B cell (primary cell): ENCODE data around the gene TRIM68. TPM values are rescaled to one million over a fixed set of nuclear protein-coding genes. Genes with fewer than 3 reads are reported as not detected.

Experiments used
- ATAC-seq: fragments of 200-7000 bp; cut with Tn5 transposase; one replicate; pipeline ENCODE4 v1.10.0; 2021; ENCODE audit warnings: low read depth, mild to moderate bottlenecking, moderate number of reproducible peaks, moderate library complexity
- CTCF ChIA-PET: fragments of 350-600 bp; sonication (Branson Sonifier 250); formaldehyde crosslinking; loops from one replicate; lab custom pipeline; 2021; ENCODE audit warnings: antibody characterized with exemption, inconsistent platforms; lab: Charles Lee
- POLR2A ChIA-PET: fragments of 350-600 bp; sonication (Branson Sonifier 250); formaldehyde crosslinking; loops from one replicate; lab custom pipeline; 2021; ENCODE audit warnings: antibody characterized with exemption; lab: Charles Lee
- DNase-seq: peaks from one replicate; pipeline ENCODE4 v3.0.0; 2013
- H2AFZ ChIP-seq: 2 replicates; pipeline ENCODE4 v1.6.1; 2012; ENCODE audit warnings: mild to moderate bottlenecking, low read depth, low read length; ENCODE audit not compliant: insufficient read depth, poor library complexity, severe bottlenecking
- H3K27ac ChIP-seq, 2 donors: 1 replicate in 1 of 2; 2 replicates in 1 of 2; pipeline ENCODE4 v1.5.1; 2012 to 2013; ENCODE audit warnings: low read length in 2 of 2, mild to moderate bottlenecking in 2 of 2, moderate library complexity in 1 of 2
- H3K27me3 ChIP-seq, 4 experiments: fragments of 200-600 bp in 1 of 4; sonication (generic) in 1 of 4; replicated peaks in 1 of 4; 1 replicate in 2 of 4; 2 replicates in 2 of 4; pipeline versions ENCODE4 v1.6.1 to v1.7.0; 2013 to 2016; ENCODE audit warnings: low read length in 3 of 4, mild to moderate bottlenecking in 2 of 4, mixed read lengths in 1 of 4, moderate library complexity in 1 of 4; ENCODE audit not compliant: insufficient read depth in 4 of 4, control insufficient read depth in 3 of 4; ENCODE audit errors: control extremely low read depth in 1 of 4
- H3K36me3 ChIP-seq, 2 experiments: replicated peaks in 1 of 2; 1 replicate in 1 of 2; 2 replicates in 1 of 2; pipeline versions ENCODE4 v1.6.1 to v1.7.1; 2013; ENCODE audit warnings: low read length in 1 of 2; ENCODE audit not compliant: insufficient read depth in 2 of 2, control insufficient read depth in 1 of 2; ENCODE audit errors: control extremely low read depth in 1 of 2, extremely low read depth in 1 of 2
- H3K4me1 ChIP-seq, 2 donors: fragments of 200-600 bp in 1 of 2; sonication (generic) in 1 of 2; 1 replicate in 1 of 2; 2 replicates in 1 of 2; pipeline versions ENCODE4 v1.5.1 to v1.6.1; 2013 to 2017; ENCODE audit warnings: low read length in 2 of 2; ENCODE audit not compliant: control insufficient read depth in 2 of 2, insufficient read depth in 2 of 2
- H3K4me2 ChIP-seq: replicated peaks from 2 replicates; pipeline ENCODE3; 2012; ENCODE audit warnings: mild to moderate bottlenecking, low read depth, low read length; ENCODE audit not compliant: poor library complexity, severe bottlenecking
- H3K4me3 ChIP-seq, 5 experiments: fragments of 200-600 bp in 1 of 5; sonication (generic) in 1 of 5; 1 replicate in 3 of 5; 2 replicates in 2 of 5; pipeline versions ENCODE4 v1.5.1 to v1.7.0; 2011 to 2016; ENCODE audit warnings: low read length in 4 of 5, mild to moderate bottlenecking in 4 of 5, low read depth in 2 of 5, control low read depth in 1 of 5, moderate library complexity in 1 of 5; ENCODE audit not compliant: insufficient read depth in 1 of 5; ENCODE audit errors: control extremely low read depth in 1 of 5, extremely low read depth in 1 of 5
- H3K79me2 ChIP-seq: fragments of 200-600 bp; sonication (generic); one replicate; pipeline ENCODE4 v1.6.0; 2016; ENCODE audit warnings: low read length; ENCODE audit not compliant: control insufficient read depth, insufficient read depth
- H3K9ac ChIP-seq: fragments of 200-600 bp; sonication (generic); 2 replicates; pipeline ENCODE4 v1.6.1; 2017; ENCODE audit warnings: mild to moderate bottlenecking, low read length, moderate library complexity
- H3K9me3 ChIP-seq, 3 donors: one replicate each; pipeline versions ENCODE4 v1.6.1 to v1.7.1; 2013; ENCODE audit warnings: low read length in 2 of 3; ENCODE audit not compliant: control insufficient read depth in 2 of 3, insufficient read depth in 1 of 3; ENCODE audit errors: control extremely low read depth in 1 of 3
- H4K20me1 ChIP-seq: 2 replicates; pipeline ENCODE4 v1.6.0; 2012; ENCODE audit warnings: mild to moderate bottlenecking, low read length; ENCODE audit not compliant: insufficient read depth, control insufficient read depth, poor library complexity, severe bottlenecking
- H3K27ac Mint-ChIP-seq: one replicate; pipeline ENCODE4 v1.8.0; 2021; ENCODE audit warnings: mixed read lengths
- H3K27me3 Mint-ChIP-seq: one replicate; pipeline ENCODE4 v1.8.0; 2021; ENCODE audit warnings: mixed read lengths
- H3K4me1 Mint-ChIP-seq: one replicate; pipeline ENCODE4 v1.8.0; 2021; ENCODE audit warnings: mixed read lengths
- H3K4me3 Mint-ChIP-seq: one replicate; pipeline ENCODE4 v1.8.0; 2021; ENCODE audit warnings: mixed read lengths
- H3K9me3 Mint-ChIP-seq: one replicate; pipeline ENCODE4 v1.8.0; 2022; ENCODE audit warnings: mixed read lengths; ENCODE audit not compliant: insufficient read depth
- CTCF ChIP-seq: fragments of 200-600 bp; IDR thresholded peaks from one replicate; pipeline ENCODE4 v1.8.0; 2022; ENCODE audit warnings: antibody characterized with exemption, mild to moderate bottlenecking
- EZH2 ChIP-seq: IDR thresholded peaks from 2 replicates; pipeline ENCODE4 v1.6.1; 2012; ENCODE audit warnings: borderline replicate concordance, low read depth, mild to moderate bottlenecking, moderate library complexity, low read length; ENCODE audit not compliant: insufficient read depth, poor library complexity, severe bottlenecking
- WGBS: methylation state at CpG from one replicate; pipeline ENCODE4 v1.1.5; 2013; ENCODE audit warnings: missing lambda C conversion rate; ENCODE audit not compliant: insufficient coverage; 5-methylcytosine and 5-hydroxymethylcytosine counted together
- intact Hi-C: fragments of 100-400 bp; cut with micrococcal nuclease; formaldehyde crosslinking; loops from one replicate; pipeline ENCODE4 v1.10.0; 2022
- polyA plus RNA-seq: library from polyadenylated mRNA; depleted of rRNA; stranded (reverse); fragments of >200 nt; gene quantifications from 2 replicates; pipeline ENCODE4 v1.2.3, GENCODE V29; 2012
- total RNA-seq, 2 donors: library from RNA; stranded (reverse); fragments of 120-200 nt in 1 of 2; gene quantifications; 1 replicate in 1 of 2; 2 replicates in 1 of 2; pipeline versions ENCODE4 v1.2.3 to v1.2.4, GENCODE V29; 2013 to 2022

Gene TRIM68
- total and polyA plus RNA-seq, 2 donors (not counting 1 experiment from before 2014, with no cell fraction given) = 7.6 to 21.7 TPM

GRCh38 chr11:4647766-4648165 is 39.7 kb upstream of the TRIM68 start:
- H2AFZ ChIP-seq = no peak overlapping the region
- H3K9ac ChIP-seq = no peak overlapping the region
- peaks cover 20% of the 10 kb centered on the region for H3K27me3 Mint-ChIP-seq
- WGBS = 85% methylated on average over 4 of the region's 4 CpGs
- no peaks in the 10 kb centered on the region for H3K4me1 ChIP-seq
- CTCF ChIA-PET = interaction anchor here (1.7 kb wide), 1 partner anchor 11 kb away, joined by 8 read pairs; the partner anchor contains the start of gene OR51D1
- H3K4me1 Mint-ChIP-seq = no peaks in the 10 kb centered on the region
- DNase-seq (no peak), ATAC-seq (no peak)
- no peaks in the 10 kb centered on the region for H3K36me3 ChIP-seq
- H3K9me3 Mint-ChIP-seq = no peaks in the 10 kb centered on the region
- TF ChIP-seq CTCF (no peak), EZH2 (no peak)
- peaks cover 0 to 2% (median 0%) of the 10 kb centered on the region in 4 experiments for H3K27me3 ChIP-seq
- POLR2A ChIA-PET = no interaction called here
- H3K27ac ChIP-seq = no peak overlapping the region
- H3K4me2 ChIP-seq = no peak overlapping the region
- H3K4me3 ChIP-seq = no peak overlapping the region
- no peaks in the 10 kb centered on the region for H4K20me1 ChIP-seq
- no peak overlapping the region for H3K4me3 Mint-ChIP-seq
- H3K9me3 ChIP-seq = no peaks in the 10 kb centered on the region
- no peaks in the 10 kb centered on the region for H3K79me2 ChIP-seq
- intact Hi-C loops = no loop called here
- no peak overlapping the region for H3K27ac Mint-ChIP-seq

GRCh38 chr11:4645974-4646373 is 37.9 kb upstream of the TRIM68 start:
- CTCF ChIA-PET = interaction anchor here (2.0 kb wide), 1 partner anchor 9 kb away, joined by 9 read pairs; the partner anchor contains the start of gene OR51D1

More at GRCh38 chr11:4645974-4646373, 37.9 kb upstream of the TRIM68 start:
- H3K4me3 ChIP-seq = no peak overlapping the region
- no peak overlapping the region for H3K27ac Mint-ChIP-seq
- no peak overlapping the region for H2AFZ ChIP-seq
- H3K9ac ChIP-seq = no peak overlapping the region
- H3K27me3 ChIP-seq = peaks cover 0 to 2% (median 0%) of the 10 kb centered on the region in 4 experiments
- H3K27ac ChIP-seq = no peak overlapping the region
- H3K4me1 ChIP-seq = no peaks in the 10 kb centered on the region
- no peaks in the 10 kb centered on the region for H3K9me3 ChIP-seq
- no peak for DNase-seq
- no peaks in the 10 kb centered on the region for H3K36me3 ChIP-seq
- no peak overlapping the region for H3K4me3 Mint-ChIP-seq
- no peak for ATAC-seq
- 83% methylated on average over 1 of the region's 2 CpGs for WGBS
- H3K79me2 ChIP-seq = no peaks in the 10 kb centered on the region
- no peaks in the 10 kb centered on the region for H4K20me1 ChIP-seq
- POLR2A ChIA-PET = no interaction called here
- TF ChIP-seq CTCF (no peak), EZH2 (no peak)
- no peak overlapping the region for H3K4me2 ChIP-seq
- H3K27me3 Mint-ChIP-seq = peaks cover 34% of the 10 kb centered on the region
- no peaks in the 10 kb centered on the region for H3K9me3 Mint-ChIP-seq
- no peaks in the 10 kb centered on the region for H3K4me1 Mint-ChIP-seq
- intact Hi-C loops = no loop called here
